Esophagus (tissue), 2 donors: ENCODE data around the gene EPYC. TPM values are rescaled to one million over a fixed set of nuclear protein-coding genes. Genes with fewer than 3 reads are reported as not detected.

ENCODE experiments used
- H3K27ac ChIP-seq, 2 donors: one replicate each; pipeline ENCODE4 v1.5.1; 2013; ENCODE audit warnings: low read depth in 2 of 2, mild to moderate bottlenecking in 2 of 2, inconsistent platforms in 1 of 2, low read length in 1 of 2, moderate library complexity in 1 of 2
- H3K27me3 ChIP-seq, 2 donors: one replicate each; pipeline ENCODE4 v1.6.1; 2013; ENCODE audit warnings: low read length in 2 of 2, control low read depth in 1 of 2, mild to moderate bottlenecking in 1 of 2; ENCODE audit not compliant: insufficient read depth in 2 of 2, control insufficient read depth in 1 of 2
- H3K36me3 ChIP-seq, 2 donors: one replicate each; pipeline ENCODE4 v1.6.1; 2013; ENCODE audit warnings: low read length in 1 of 2; ENCODE audit not compliant: control insufficient read depth in 2 of 2, insufficient read depth in 2 of 2
- H3K4me1 ChIP-seq, 2 donors: one replicate each; pipeline ENCODE4 v1.6.1; 2013; ENCODE audit warnings: low read length in 1 of 2; ENCODE audit not compliant: control insufficient read depth in 2 of 2, insufficient read depth in 2 of 2
- H3K4me3 ChIP-seq, 2 donors: one replicate each; pipeline ENCODE4 v1.5.1; 2013; ENCODE audit warnings: low read length in 2 of 2, mild to moderate bottlenecking in 2 of 2, low read depth in 1 of 2, moderate library complexity in 1 of 2
- H3K9me3 ChIP-seq, 2 donors: one replicate each; pipeline ENCODE4 v1.6.1; 2013; ENCODE audit warnings: mild to moderate bottlenecking in 2 of 2, low read depth in 1 of 2, low read length in 1 of 2, moderate library complexity in 1 of 2; ENCODE audit not compliant: control insufficient read depth in 2 of 2, insufficient read depth in 1 of 2
- WGBS, 2 donors: extraction: QIAGEN DNeasy Blood & Tissue Kit; methylation state at CpG; one replicate each; pipeline ENCODE4 v1.1.7; 2013; 5-methylcytosine and 5-hydroxymethylcytosine counted together
- polyA plus RNA-seq, 2 donors: library from polyadenylated mRNA; stranded (reverse); fragments of 200-250 nt; gene quantifications; one replicate each; pipeline ENCODE4 v1.2.3, GENCODE V29; 2013
- donor health status: healthy with polysubstance abuse.
- donor health status: Bipolar disorder and iron deficiency.

EPYC gene
- polyA plus RNA-seq, 2 donors = not detected

- Histone ChIP-seq H3K4me1 (no peaks in the 10 kb centered on the region), H3K27ac (no peak overlapping the region), H3K36me3 (no peaks in the 10 kb centered on the region), H3K27me3 (no peaks in the 10 kb centered on the region), H3K4me3 (no peak overlapping the region), H3K9me3 (no peaks in the 10 kb centered on the region)
- 70 to 76% methylated on average over 2 of the region's 2 CpGs for whole genome bisulfite sequencing, 2 donors
Measured at GRCh38 chr12:91021076-91021475, 16.3 kb upstream of the EPYC start.

GRCh38 chr12:91019455-91019854, 14.7 kb upstream of the EPYC start:
- WGBS, 2 donors = 90 to 93% methylated on average over 4 of the region's 4 CpGs

GRCh38 chr12:91017511-91018263, 12.9 kb upstream of the EPYC start:
- Histone ChIP-seq H3K4me1 (no peaks in the 10 kb centered on the region), H3K27ac (no peak overlapping the region), H3K4me3 (no peak overlapping the region), H3K27me3 (no peaks in the 10 kb centered on the region), H3K36me3 (no peaks in the 10 kb centered on the region), H3K9me3 (no peaks in the 10 kb centered on the region)
- WGBS, 2 donors = 52 to 59% methylated on average over 5 of the region's 5 CpGs

More at GRCh38 chr12:91019455-91019854, 14.7 kb upstream of the EPYC start:
- Histone ChIP-seq H3K36me3 (no peaks in the 10 kb centered on the region), H3K9me3 (no peaks in the 10 kb centered on the region), H3K4me3 (no peak overlapping the region), H3K27me3 (no peaks in the 10 kb centered on the region), H3K27ac (no peak overlapping the region), H3K4me1 (no peaks in the 10 kb centered on the region)

GRCh38 chr12:91017043-91017442, 12.3 kb upstream of the EPYC start:
- WGBS, 2 donors = 67 to 79% methylated on average over 1 of the region's 1 CpG
- Histone ChIP-seq H3K36me3 (no peaks in the 10 kb centered on the region), H3K27ac (no peak overlapping the region), H3K9me3 (no peaks in the 10 kb centered on the region), H3K27me3 (no peaks in the 10 kb centered on the region), H3K4me1 (no peaks in the 10 kb centered on the region), H3K4me3 (no peak overlapping the region)

GRCh38 chr12:91009319-91009950, 4.7 kb upstream of the EPYC start:
- H3K36me3 ChIP-seq = no peaks in the 10 kb centered on the region
- WGBS, 2 donors = 59 to 76% methylated on average over 1 of the region's 1 CpG
- no peak overlapping the region for H3K4me3 ChIP-seq
- H3K9me3 ChIP-seq = no peaks in the 10 kb centered on the region
- H3K27ac ChIP-seq = no peak overlapping the region
- no peaks in the 10 kb centered on the region for H3K4me1 ChIP-seq
- no peaks in the 10 kb centered on the region for H3K27me3 ChIP-seq

GRCh38 chr12:91007531-91008290, 2.9 kb upstream of the EPYC start:
- Histone ChIP-seq H3K4me3 (no peak overlapping the region), H3K27me3 (no peaks in the 10 kb centered on the region), H3K27ac (no peak overlapping the region), H3K9me3 (no peaks in the 10 kb centered on the region), H3K4me1 (no peaks in the 10 kb centered on the region), H3K36me3 (no peaks in the 10 kb centered on the region)
- WGBS, 2 donors = 70 to 71% methylated on average over 2 of the region's 2 CpGs

GRCh38 chr12:91003737-91004136, 1.0 kb downstream of the EPYC start:
- H3K27me3 ChIP-seq = no peaks in the 10 kb centered on the region
- no peaks in the 10 kb centered on the region for H3K9me3 ChIP-seq
- H3K36me3 ChIP-seq = no peaks in the 10 kb centered on the region

GRCh38 chr12:91001306-91001705, 3.5 kb downstream of the EPYC start:
- Histone ChIP-seq H3K4me1 (no peaks in the 10 kb centered on the region), H3K27me3 (no peaks in the 10 kb centered on the region), H3K27ac (no peak overlapping the region), H3K9me3 (no peaks in the 10 kb centered on the region), H3K36me3 (no peaks in the 10 kb centered on the region), H3K4me3 (no peak overlapping the region)
- 30 to 31% methylated on average over 1 of the region's 1 CpG for WGBS, 2 donors

More at GRCh38 chr12:91003737-91004136, 1.0 kb downstream of the EPYC start:
- Histone ChIP-seq H3K27ac (no peak overlapping the region), H3K4me1 (no peaks in the 10 kb centered on the region), H3K4me3 (no peak overlapping the region)

GRCh38 chr12:90999966-91000365, 4.8 kb downstream of the EPYC start:
- 81 to 88% methylated on average over 2 of the region's 2 CpGs for WGBS, 2 donors

More at GRCh38 chr12:90999966-91000365, 4.8 kb downstream of the EPYC start:
- no peaks in the 10 kb centered on the region for H3K27me3 ChIP-seq
- H3K9me3 ChIP-seq = no peaks in the 10 kb centered on the region
- H3K36me3 ChIP-seq = no peaks in the 10 kb centered on the region
- H3K4me3 ChIP-seq = no peak overlapping the region
- H3K27ac ChIP-seq = no peak overlapping the region
- no peaks in the 10 kb centered on the region for H3K4me1 ChIP-seq
